Neural cell (in vitro differentiated cells): ENCODE data around the gene WSB1. TPM values are rescaled to one million over a fixed set of nuclear protein-coding genes. Genes with fewer than 3 reads are reported as not detected.

Experiments used
- H2AFZ ChIP-seq: fragments of 200-600, 300-800 bp; sonication (generic), shearing (Covaris generic); 2 replicates; pipeline ENCODE4 v1.6.0; 2014; ENCODE audit warnings: low read depth, mild to moderate bottlenecking, antibody characterized with exemption, low read length, moderate library complexity
- H3F3A ChIP-seq: fragments of 200-600 bp; shearing (Covaris generic); 2 replicates; pipeline ENCODE4 v1.6.1; 2016; ENCODE audit warnings: mild to moderate bottlenecking, moderate library complexity, mixed read lengths, antibody characterized with exemption, low read length; ENCODE audit not compliant: insufficient read depth, poor library complexity, severe bottlenecking
- H3K27ac ChIP-seq: fragments of 200-600, 300-800 bp; sonication (generic), shearing (Covaris generic); 2 replicates; pipeline ENCODE4 v1.5.1; 2014; ENCODE audit warnings: mild to moderate bottlenecking, low read length, moderate library complexity
- H3K27me3 ChIP-seq: fragments of 300-800, 200-600 bp; sonication (generic), shearing (Covaris generic); 2 replicates; pipeline ENCODE4 v1.6.0; 2014; ENCODE audit warnings: mild to moderate bottlenecking, low read depth, low read length, moderate library complexity; ENCODE audit not compliant: insufficient read depth
- H3K36me3 ChIP-seq: fragments of 300-800, 200-600 bp; sonication (generic), shearing (Covaris generic); 2 replicates; pipeline ENCODE4 v1.5.1; 2014; ENCODE audit warnings: mild to moderate bottlenecking, antibody characterized with exemption, low read length, moderate library complexity; ENCODE audit not compliant: insufficient read depth
- H3K4me2 ChIP-seq: fragments of 300-800, 200-600 bp; sonication (generic), shearing (Covaris generic); 2 replicates; pipeline ENCODE4 v1.6.0; 2014; ENCODE audit warnings: mild to moderate bottlenecking, low read length
- H3K4me3 ChIP-seq: fragments of 300-800, 200-600 bp; sonication (generic), shearing (Covaris generic); 2 replicates; pipeline ENCODE4 v1.5.1; 2014; ENCODE audit warnings: mild to moderate bottlenecking, low read length, moderate library complexity
- H3K79me2 ChIP-seq: fragments of 200-600 bp; shearing (Covaris generic); replicated peaks from 2 replicates; pipeline ENCODE4 v1.6.0; 2014; ENCODE audit warnings: mild to moderate bottlenecking, low read length, moderate library complexity; ENCODE audit not compliant: insufficient read depth
- H3K9ac ChIP-seq: fragments of 300-800, 200-600 bp; sonication (generic), shearing (Covaris generic); 2 replicates; pipeline ENCODE4 v1.6.1; 2016; ENCODE audit warnings: mild to moderate bottlenecking, low read length, mixed read lengths
- H3K9me2 ChIP-seq: fragments of 200-600 bp; shearing (Covaris generic); 2 replicates; pipeline ENCODE4 v1.6.1; 2016; ENCODE audit warnings: mild to moderate bottlenecking, low read length, mixed read lengths; ENCODE audit not compliant: insufficient read depth
- H3K9me3 ChIP-seq: fragments of 200-600, 300-800 bp; sonication (generic), shearing (Covaris generic); 2 replicates; pipeline ENCODE4 v1.6.1; 2016; ENCODE audit warnings: mild to moderate bottlenecking, mixed run types, low read length, moderate library complexity, mixed read lengths
- H4K20me1 ChIP-seq: fragments of 200-600 bp; shearing (Covaris generic); 2 replicates; pipeline ENCODE4 v1.6.1; 2016; ENCODE audit warnings: mild to moderate bottlenecking, mixed run types; ENCODE audit not compliant: insufficient read depth
- CTCF ChIP-seq: fragments of 450-650 bp; IDR thresholded peaks from 2 replicates; pipeline ENCODE4 v1.5.1; 2014; ENCODE audit warnings: antibody characterized with exemption, mild to moderate bottlenecking, moderate library complexity; ENCODE audit not compliant: poor library complexity, severe bottlenecking
- MXI1 ChIP-seq: fragments of 450-650 bp; conservative IDR thresholded peaks from 2 replicates; pipeline ENCODE4 v1.6.1; 2014; ENCODE audit warnings: antibody characterized with exemption, mild to moderate bottlenecking; ENCODE audit not compliant: poor library complexity, severe bottlenecking
- RAD21 ChIP-seq: fragments of 450-650 bp; conservative IDR thresholded peaks from 2 replicates; pipeline ENCODE4 v1.6.1; 2014; ENCODE audit warnings: antibody characterized with exemption, mild to moderate bottlenecking, moderate library complexity
- REST ChIP-seq: IDR thresholded peaks from 2 replicates; pipeline ENCODE4 v1.6.1; 2012; ENCODE audit warnings: borderline replicate concordance
- SMC3 ChIP-seq: fragments of 450-650 bp; conservative IDR thresholded peaks from 2 replicates; pipeline ENCODE4 v1.6.1; 2014; ENCODE audit warnings: antibody characterized with exemption, mild to moderate bottlenecking, moderate library complexity; ENCODE audit not compliant: poor library complexity
- TAF1 ChIP-seq: IDR thresholded peaks from 2 replicates; pipeline ENCODE4 v1.6.1; 2012; ENCODE audit warnings: low read depth
- polyA plus RNA-seq: library from polyadenylated mRNA; depleted of rRNA; stranded (reverse); fragments of >200 nt; gene quantifications from 2 replicates; pipeline ENCODE4 v1.2.3, GENCODE V29; 2014

Gene WSB1
- polyA plus RNA-seq, 1 donor from 2014 or later = 1,828 TPM

GRCh38 chr17:27283060-27283459 lies 10.9 kb upstream of the WSB1 start:
- no peaks in the 10 kb centered on the region for H3K27me3 ChIP-seq
- H3K4me3 ChIP-seq = no peak overlapping the region
- H3K36me3 ChIP-seq = no peaks in the 10 kb centered on the region
- H3F3A ChIP-seq = no peaks in the 10 kb centered on the region
- H2AFZ ChIP-seq = no peak overlapping the region
- TF ChIP-seq MXI1 = no peak
- no peaks in the 10 kb centered on the region for H3K9me2 ChIP-seq
- H3K9me3 ChIP-seq = no peaks in the 10 kb centered on the region
- no peaks in the 10 kb centered on the region for H4K20me1 ChIP-seq
- H3K9ac ChIP-seq = no peak overlapping the region
- H3K79me2 ChIP-seq = no peaks in the 10 kb centered on the region
- H3K4me2 ChIP-seq = no peak overlapping the region
- no peak overlapping the region for H3K27ac ChIP-seq

GRCh38 chr17:27283751-27284150 lies 10.2 kb upstream of the WSB1 start:
- H3K4me3 ChIP-seq = no peak overlapping the region
- TF ChIP-seq TAF1 (no peak), REST (no peak)
- H3K9me2 ChIP-seq = no peaks in the 10 kb centered on the region
- H3K9me3 ChIP-seq = no peaks in the 10 kb centered on the region
- H3K27me3 ChIP-seq = no peaks in the 10 kb centered on the region
- H3F3A ChIP-seq = no peaks in the 10 kb centered on the region
- no peaks in the 10 kb centered on the region for H3K79me2 ChIP-seq
- no peaks in the 10 kb centered on the region for H4K20me1 ChIP-seq
- H3K36me3 ChIP-seq = no peaks in the 10 kb centered on the region
- H3K9ac ChIP-seq = no peak overlapping the region
- H2AFZ ChIP-seq = no peak overlapping the region
- no peak overlapping the region for H3K27ac ChIP-seq
- no peak overlapping the region for H3K4me2 ChIP-seq

- Histone ChIP-seq H3F3A (no peaks in the 10 kb centered on the region), H3K9me2 (no peaks in the 10 kb centered on the region), H3K79me2 (no peaks in the 10 kb centered on the region), H3K9me3 (no peaks in the 10 kb centered on the region), H3K36me3 (no peaks in the 10 kb centered on the region), H4K20me1 (no peaks in the 10 kb centered on the region), H3K27ac (no peak overlapping the region), H3K4me3 (no peak overlapping the region), H3K4me2 (no peak overlapping the region), H2AFZ (no peak overlapping the region), H3K9ac (no peak overlapping the region), H3K27me3 (no peaks in the 10 kb centered on the region)
- TF ChIP-seq SMC3 = no peak
- TF ChIP-seq REST = no peak
- no peak for TF ChIP-seq CTCF
- no peak for TF ChIP-seq RAD21
Observed at GRCh38 chr17:27284811-27285415, 9.0 kb upstream of the WSB1 start.
